IMR-90 (cell line): Measurements from ENCODE around the gene WNK3. TPM values are rescaled to one million over a fixed set of nuclear protein-coding genes. Genes with fewer than 3 reads are reported as not detected.

Experiments used
- ATAC-seq: fragments of 200-7000 bp; cut with Tn5 transposase; 2 replicates; pipeline ENCODE4 v1.9.1; 2020; ENCODE audit warnings: low read depth, mild to moderate bottlenecking, moderate library complexity
- BruUV-seq: library from RNA; stranded (reverse); fragments of 400-500 nt; replicated peaks from 2 replicates; lab custom pipeline; 2021; lab: Mats Ljungman, UMichigan
- CTCF ChIA-PET: fragments of 300-600 bp; formaldehyde crosslinking; extraction: SDS; loops from one replicate; lab custom pipeline; 2021; ENCODE audit warnings: antibody characterized with exemption; lab: Yijun Ruan, JAX
- POLR2A ChIA-PET: fragments of 300-600 bp; sonication (Branson Sonifier 250); formaldehyde crosslinking; loops from one replicate; lab custom pipeline; 2022; ENCODE audit warnings: antibody characterized with exemption; ENCODE audit not compliant: unreplicated experiment; lab: Charles Lee
- DNase-seq: peaks from one replicate; pipeline ENCODE4 v3.0.0; 2013
- H2AFZ ChIP-seq: replicated peaks from 2 replicates; pipeline ENCODE3; 2013; ENCODE audit warnings: low read length, mild to moderate bottlenecking; ENCODE audit not compliant: poor library complexity
- H2AK5ac ChIP-seq: 2 replicates; pipeline ENCODE4 v1.6.1; 2013; ENCODE audit warnings: low read depth, low read length, inconsistent platforms
- H2AK9ac ChIP-seq: replicated peaks from 2 replicates; pipeline ENCODE3; 2013; ENCODE audit warnings: mild to moderate bottlenecking, low read depth, low read length, moderate library complexity; ENCODE audit not compliant: poor library complexity
- H2BK120ac ChIP-seq: 2 replicates; pipeline ENCODE4 v1.6.1; 2013; ENCODE audit warnings: low read depth, low read length, inconsistent platforms
- H2BK15ac ChIP-seq: 3 replicates; pipeline ENCODE4 v1.6.1; 2013; ENCODE audit warnings: low read depth, low read length, inconsistent platforms
- H2BK20ac ChIP-seq: 2 replicates; pipeline ENCODE4 v1.6.1; 2013; ENCODE audit warnings: low read depth, mild to moderate bottlenecking, inconsistent platforms, low read length, moderate library complexity
- H2BK5ac ChIP-seq: 2 replicates; pipeline ENCODE4 v1.6.1; 2013; ENCODE audit warnings: mild to moderate bottlenecking, low read depth, low read length, inconsistent platforms; ENCODE audit not compliant: poor library complexity, severe bottlenecking
- H3K14ac ChIP-seq: replicated peaks from 2 replicates; pipeline ENCODE4 v1.6.1; 2013; ENCODE audit warnings: low read depth, low read length, inconsistent platforms
- H3K18ac ChIP-seq: 2 replicates; pipeline ENCODE4 v1.6.1; 2013; ENCODE audit warnings: low read depth, low read length, control low read depth
- H3K23ac ChIP-seq: 2 replicates; pipeline ENCODE4 v1.6.1; 2013; ENCODE audit warnings: low read depth, low read length, inconsistent platforms
- H3K27ac ChIP-seq: 2 replicates; pipeline ENCODE4 v1.5.1; 2013; ENCODE audit warnings: mild to moderate bottlenecking, control low read depth, low read length; ENCODE audit not compliant: insufficient read depth
- H3K27me3 ChIP-seq: 2 replicates; pipeline ENCODE4 v1.6.1; 2013; ENCODE audit warnings: low read length; ENCODE audit not compliant: control insufficient read depth, insufficient read depth
- H3K36me3 ChIP-seq: 2 replicates; pipeline ENCODE4 v1.6.1; 2013; ENCODE audit warnings: low read length, mixed read lengths; ENCODE audit not compliant: control insufficient read depth, insufficient read depth
- H3K4ac ChIP-seq: 2 replicates; pipeline ENCODE4 v1.6.1; 2013; ENCODE audit warnings: low read depth, low read length, inconsistent platforms
- H3K4me1 ChIP-seq: 2 replicates; pipeline ENCODE4 v1.6.1; 2013; ENCODE audit warnings: low read length, mixed read lengths; ENCODE audit not compliant: control insufficient read depth, insufficient read depth
- H3K4me2 ChIP-seq: 2 replicates; pipeline ENCODE4 v1.6.1; 2013; ENCODE audit warnings: low read depth, mild to moderate bottlenecking, control low read depth, low read length, moderate library complexity
- H3K4me3 ChIP-seq: 2 replicates; pipeline ENCODE4 v1.5.1; 2013; ENCODE audit warnings: low read depth, mild to moderate bottlenecking, control low read depth, low read length, moderate library complexity; ENCODE audit not compliant: insufficient read depth
- H3K56ac ChIP-seq: 2 replicates; pipeline ENCODE4 v1.6.1; 2013; ENCODE audit warnings: low read length, inconsistent platforms; ENCODE audit not compliant: insufficient read depth; ENCODE audit errors: extremely low read depth
- H3K79me1 ChIP-seq, 2 experiments: 2 replicates each; pipeline ENCODE4 v1.6.1; 2013; ENCODE audit warnings: low read length in 2 of 2, inconsistent platforms in 1 of 2, low read depth in 1 of 2
- H3K9ac ChIP-seq: 2 replicates; pipeline ENCODE4 v1.6.1; 2013; ENCODE audit warnings: low read depth, low read length, control low read depth
- H3K9me1 ChIP-seq: 2 replicates; pipeline ENCODE4 v1.6.1; 2013; ENCODE audit warnings: low read length, inconsistent platforms; ENCODE audit not compliant: insufficient read depth
- H3K9me3 ChIP-seq: 2 replicates; pipeline ENCODE4 v1.6.1; 2013; ENCODE audit warnings: low read length; ENCODE audit not compliant: control insufficient read depth, insufficient read depth
- H4K20me1 ChIP-seq: 2 replicates; pipeline ENCODE4 v1.6.1; 2013; ENCODE audit warnings: low read length, inconsistent platforms; ENCODE audit not compliant: insufficient read depth
- H4K5ac ChIP-seq: 2 replicates; pipeline ENCODE4 v1.6.1; 2013; ENCODE audit warnings: mild to moderate bottlenecking, low read depth, low read length, control low read depth
- H4K8ac ChIP-seq, 2 experiments: 2 replicates each; pipeline ENCODE4 v1.6.1; 2013; ENCODE audit warnings: low read depth in 2 of 2, low read length in 2 of 2, control low read depth in 1 of 2, inconsistent platforms in 1 of 2
- H4K91ac ChIP-seq: 2 replicates; pipeline ENCODE4 v1.6.1; 2013; ENCODE audit warnings: low read depth, low read length, inconsistent platforms; ENCODE audit not compliant: insufficient read depth
- BHLHE40 ChIP-seq: fragments of 150-350 bp; IDR thresholded peaks from 2 replicates; pipeline ENCODE4 v1.6.1; 2016; ENCODE audit warnings: mild to moderate bottlenecking, low read depth, low read length
- CEBPB ChIP-seq: IDR thresholded peaks from 2 replicates; pipeline ENCODE4 v1.6.1; 2012; ENCODE audit warnings: low read depth, low read length, improper control_type of control experiment
- CHD1 ChIP-seq: IDR thresholded peaks from 2 replicates; pipeline ENCODE4 v1.6.1; 2012; ENCODE audit warnings: low read depth, low read length, improper control_type of control experiment
- FOS ChIP-seq: fragments of 150-350 bp; IDR thresholded peaks from 2 replicates; pipeline ENCODE4 v1.6.1; 2016; ENCODE audit warnings: low read depth, low read length
- MAFK ChIP-seq: IDR thresholded peaks from 2 replicates; pipeline ENCODE4 v1.6.1; 2012; ENCODE audit warnings: low read depth, low read length, improper control_type of control experiment
- MAZ ChIP-seq: IDR thresholded peaks from 2 replicates; pipeline ENCODE4 v1.6.1; 2012; ENCODE audit warnings: low read depth, mild to moderate bottlenecking, low read length, improper control_type of control experiment, moderate library complexity, borderline replicate concordance
- MXI1 ChIP-seq: IDR thresholded peaks from 2 replicates; pipeline ENCODE4 v1.6.1; 2012; ENCODE audit warnings: low read depth, mild to moderate bottlenecking, low read length, moderate library complexity, borderline replicate concordance
- NFE2L2 ChIP-seq: fragments of 150-350 bp; IDR thresholded peaks from 2 replicates; pipeline ENCODE4 v1.6.1; 2016; ENCODE audit warnings: low read depth, mild to moderate bottlenecking, low read length
- POLR2A ChIP-seq: IDR thresholded peaks from 2 replicates; pipeline ENCODE4 v1.6.1; 2012; ENCODE audit warnings: mild to moderate bottlenecking, low read depth, low read length
- RAD21 ChIP-seq: IDR thresholded peaks from 2 replicates; pipeline ENCODE4 v1.6.1; 2012; ENCODE audit warnings: low read length, improper control_type of control experiment
- RCOR1 ChIP-seq: IDR thresholded peaks from 2 replicates; pipeline ENCODE4 v1.6.1; 2012; ENCODE audit warnings: mild to moderate bottlenecking, low read length, improper control_type of control experiment; ENCODE audit not compliant: insufficient replicate concordance
- RFX5 ChIP-seq: IDR thresholded peaks from 2 replicates; pipeline ENCODE4 v1.8.0; 2012; ENCODE audit warnings: low read depth, mild to moderate bottlenecking, low read length, moderate library complexity
- SMC3 ChIP-seq: fragments of 150-350 bp; IDR thresholded peaks from 2 replicates; pipeline ENCODE4 v1.6.1; 2016; ENCODE audit warnings: low read depth, mild to moderate bottlenecking, antibody characterized with exemption, low read length, moderate library complexity
- WGBS, 2 experiments: methylation state at CpG; one replicate each; pipeline versions ENCODE4 v1.1.5 to v1.1.7; 2013; ENCODE audit warnings: missing lambda C conversion rate in 2 of 2; ENCODE audit not compliant: insufficient read length in 1 of 2; ENCODE audit errors: extremely low coverage in 2 of 2; 5-methylcytosine and 5-hydroxymethylcytosine counted together
- dilution Hi-C: fragments of 300-500 bp; cut with HindIII; formaldehyde crosslinking; loops from one replicate; pipeline ENCODE4 v1.14.3; 2018; ENCODE audit warnings: low sequenced_read_pairs; ENCODE audit not compliant: unreplicated experiment
- in situ Hi-C: fragments of 300-500 bp; cut with MboI; formaldehyde crosslinking; loops from 3 replicates; pipeline ENCODE4 v1.14.3; 2019; ENCODE audit warnings: low sequenced_read_pairs, inconsistent platforms, mixed read lengths
- intact Hi-C: fragments of 100-400 bp; cut with micrococcal nuclease; formaldehyde crosslinking; loops from 2 replicates; pipeline ENCODE4 v1.10.0; 2022
- polyA plus RNA-seq, 3 experiments: library from polyadenylated mRNA; depleted of rRNA; stranded (reverse); fragments of >200 nt; gene quantifications; 2 replicates each; pipeline ENCODE4 v1.2.3, GENCODE V29; 2012; ENCODE audit warnings: low replicate concordance in 1 of 3
- total RNA-seq: library from RNA; depleted of rRNA; stranded (reverse); fragments of >200 nt; gene quantifications from 2 replicates; pipeline ENCODE4 v1.2.3, GENCODE V29; 2012
- TF ChIP-seq, protein P1 (sequence below): conservative IDR thresholded peaks from 2 replicates; pipeline ENCODE4 v1.5.1; 2012; ENCODE audit warnings: mild to moderate bottlenecking, low read depth, low read length, improper control_type of control experiment
- TF ChIP-seq, protein P2 (sequence below): fragments of 150-350 bp; IDR thresholded peaks from 2 replicates; pipeline ENCODE4 v1.6.1; 2017; ENCODE audit warnings: mild to moderate bottlenecking, antibody characterized with exemption, low read length, low read depth
- TF ChIP-seq, protein P3 (sequence below): fragments of 150-350 bp; IDR thresholded peaks from 2 replicates; pipeline ENCODE4 v1.6.1; 2016; ENCODE audit warnings: low read depth, mild to moderate bottlenecking, low read length, moderate library complexity, borderline replicate concordance

The WNK3 gene
- total and polyA plus RNA-seq, 2 of the 4 experiments (the other 2 are of a cell fraction) = 0.15 to 1.4 TPM

DNA sequence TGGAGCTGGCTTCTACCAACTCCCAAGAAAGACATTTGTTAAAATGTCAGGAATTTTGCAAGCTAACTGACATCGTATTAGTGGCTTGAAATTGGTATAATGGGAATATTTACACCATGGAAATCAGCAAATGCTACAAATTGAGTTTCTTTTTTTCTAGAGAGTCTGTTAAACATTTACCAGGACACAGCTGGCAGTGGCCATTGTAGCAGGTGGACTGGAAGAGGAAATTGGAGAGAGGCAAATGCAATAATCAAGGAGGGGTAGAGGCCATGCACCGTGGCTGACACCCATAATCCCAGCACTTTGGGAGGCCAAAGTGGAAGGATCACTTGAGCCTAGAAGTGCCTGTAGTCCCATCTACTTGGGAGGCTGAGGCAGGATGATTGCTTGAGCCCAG is 49.4 kb upstream of the WNK3 start:
- DNase-seq (no peak), ATAC-seq (no peak)
- Histone ChIP-seq H3K79me1 (no peaks in the 10 kb centered on the region), H3K9me3 (no peaks in the 10 kb centered on the region), H3K36me3 (no peaks in the 10 kb centered on the region), H3K27ac (no peak overlapping the region), H3K18ac (no peak overlapping the region), H3K23ac (no peak overlapping the region), H2BK15ac (no peak overlapping the region), H2BK5ac (no peak overlapping the region), H4K20me1 (no peaks in the 10 kb centered on the region), H3K4ac (no peak overlapping the region), H3K9ac (no peak overlapping the region), H4K8ac (no peak overlapping the region), H3K27me3 (no peaks in the 10 kb centered on the region; the same call in 1 of the 2 replicates), H4K5ac (no peak overlapping the region), H2AK9ac (no peak overlapping the region), H4K91ac (no peak overlapping the region), H3K4me1 (no peaks in the 10 kb centered on the region), H2BK120ac (no peak overlapping the region), H2AFZ (no peak overlapping the region), H3K4me3 (no peak overlapping the region), H2BK20ac (no peak overlapping the region), H3K4me2 (no peak overlapping the region), H3K9me1 (no peaks in the 10 kb centered on the region), H3K14ac (no peak overlapping the region), H3K56ac (no peak overlapping the region), H2AK5ac (no peak overlapping the region)
- no CpG with 5 or more reads among the region's 2 CpGs for WGBS, 2 experiments
- TF ChIP-seq, protein P1, sequence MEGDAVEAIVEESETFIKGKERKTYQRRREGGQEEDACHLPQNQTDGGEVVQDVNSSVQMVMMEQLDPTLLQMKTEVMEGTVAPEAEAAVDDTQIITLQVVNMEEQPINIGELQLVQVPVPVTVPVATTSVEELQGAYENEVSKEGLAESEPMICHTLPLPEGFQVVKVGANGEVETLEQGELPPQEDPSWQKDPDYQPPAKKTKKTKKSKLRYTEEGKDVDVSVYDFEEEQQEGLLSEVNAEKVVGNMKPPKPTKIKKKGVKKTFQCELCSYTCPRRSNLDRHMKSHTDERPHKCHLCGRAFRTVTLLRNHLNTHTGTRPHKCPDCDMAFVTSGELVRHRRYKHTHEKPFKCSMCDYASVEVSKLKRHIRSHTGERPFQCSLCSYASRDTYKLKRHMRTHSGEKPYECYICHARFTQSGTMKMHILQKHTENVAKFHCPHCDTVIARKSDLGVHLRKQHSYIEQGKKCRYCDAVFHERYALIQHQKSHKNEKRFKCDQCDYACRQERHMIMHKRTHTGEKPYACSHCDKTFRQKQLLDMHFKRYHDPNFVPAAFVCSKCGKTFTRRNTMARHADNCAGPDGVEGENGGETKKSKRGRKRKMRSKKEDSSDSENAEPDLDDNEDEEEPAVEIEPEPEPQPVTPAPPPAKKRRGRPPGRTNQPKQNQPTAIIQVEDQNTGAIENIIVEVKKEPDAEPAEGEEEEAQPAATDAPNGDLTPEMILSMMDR = no peak
- TF ChIP-seq SMC3 = no peak
- TF ChIP-seq, protein P2, sequence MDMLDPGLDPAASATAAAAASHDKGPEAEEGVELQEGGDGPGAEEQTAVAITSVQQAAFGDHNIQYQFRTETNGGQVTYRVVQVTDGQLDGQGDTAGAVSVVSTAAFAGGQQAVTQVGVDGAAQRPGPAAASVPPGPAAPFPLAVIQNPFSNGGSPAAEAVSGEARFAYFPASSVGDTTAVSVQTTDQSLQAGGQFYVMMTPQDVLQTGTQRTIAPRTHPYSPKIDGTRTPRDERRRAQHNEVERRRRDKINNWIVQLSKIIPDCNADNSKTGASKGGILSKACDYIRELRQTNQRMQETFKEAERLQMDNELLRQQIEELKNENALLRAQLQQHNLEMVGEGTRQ = no peak
- no peak for TF ChIP-seq POLR2A
- no peak for TF ChIP-seq BHLHE40
- no peak for TF ChIP-seq RAD21
- no peak for TF ChIP-seq NFE2L2
- no peak for TF ChIP-seq RFX5
- TF ChIP-seq MAFK = no peak
- TF ChIP-seq RCOR1 = no peak
- no peak for TF ChIP-seq MAZ
- TF ChIP-seq, protein P3, sequence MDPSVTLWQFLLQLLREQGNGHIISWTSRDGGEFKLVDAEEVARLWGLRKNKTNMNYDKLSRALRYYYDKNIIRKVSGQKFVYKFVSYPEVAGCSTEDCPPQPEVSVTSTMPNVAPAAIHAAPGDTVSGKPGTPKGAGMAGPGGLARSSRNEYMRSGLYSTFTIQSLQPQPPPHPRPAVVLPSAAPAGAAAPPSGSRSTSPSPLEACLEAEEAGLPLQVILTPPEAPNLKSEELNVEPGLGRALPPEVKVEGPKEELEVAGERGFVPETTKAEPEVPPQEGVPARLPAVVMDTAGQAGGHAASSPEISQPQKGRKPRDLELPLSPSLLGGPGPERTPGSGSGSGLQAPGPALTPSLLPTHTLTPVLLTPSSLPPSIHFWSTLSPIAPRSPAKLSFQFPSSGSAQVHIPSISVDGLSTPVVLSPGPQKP = no peak
- no peak for TF ChIP-seq CHD1
- TF ChIP-seq CEBPB = no peak
- TF ChIP-seq FOS = no peak
- no peak for TF ChIP-seq MXI1
- POLR2A ChIA-PET = no interaction called here
- dilution Hi-C loops = no loop called here
- no TSS peak for BruUV-seq
- in situ Hi-C loops = no loop called here
- intact Hi-C loops = no loop called here
- CTCF ChIA-PET = no interaction called here
